ENCODE results near the gene TYSND1. TPM values are rescaled to one million over a fixed set of nuclear protein-coding genes. Genes with fewer than 3 reads are reported as not detected.

TYSND1 gene
- total RNA-seq, 1 donor, result 9.7 TPM

GRCh38 chr10:70093335-70093944, 53.1 kb downstream of the TYSND1 start:
- DNase-seq (ENCODE audit: low read depth), result no peak
- no peak overlapping the region for H3K4me3 ChIP-seq (ENCODE audit: low read depth, low read length)
- TF ChIP-seq CTCF (IDR thresholded peaks at IDR 0.05; ENCODE audit: insufficient read depth, low read length), result no peak

- no peak for TF ChIP-seq CTCF (IDR thresholded peaks at IDR 0.05; ENCODE audit: insufficient read depth, low read length)
- no peak for DNase-seq (ENCODE audit: low read depth)
Measured at GRCh38 chr10:70092389-70092718, 54.1 kb downstream of the TYSND1 start.

GRCh38 chr10:70090951-70091350, 55.5 kb downstream of the TYSND1 start:
- no peak overlapping the region for H3K4me3 ChIP-seq (ENCODE audit: low read depth, low read length)
- DNase-seq (ENCODE audit: low read depth), result no peak
- TF ChIP-seq CTCF (IDR thresholded peaks at IDR 0.05; ENCODE audit: insufficient read depth, low read length), result no peak

More at GRCh38 chr10:70092389-70092718, 54.1 kb downstream of the TYSND1 start:
- H3K4me3 ChIP-seq (ENCODE audit: low read depth, low read length), result no peak overlapping the region

GRCh38 chr10:70090013-70090412, 56.5 kb downstream of the TYSND1 start:
- no peak overlapping the region for H3K4me3 ChIP-seq (ENCODE audit: low read depth, low read length)
- TF ChIP-seq CTCF (IDR thresholded peaks at IDR 0.05; ENCODE audit: insufficient read depth, low read length), result no peak
- DNase-seq (ENCODE audit: low read depth), result no peak

GRCh38 chr10:70088308-70088698, 58.2 kb downstream of the TYSND1 start:
- no peak for DNase-seq (ENCODE audit: low read depth)

More at GRCh38 chr10:70088308-70088698, 58.2 kb downstream of the TYSND1 start:
- no peak overlapping the region for H3K4me3 ChIP-seq (ENCODE audit: low read depth, low read length)
- no peak for TF ChIP-seq CTCF (IDR thresholded peaks at IDR 0.05; ENCODE audit: insufficient read depth, low read length)

Other genes starting within 250 kb of the TYSND1 start
- 10.0 and 12.2 TPM in 2 replicates for gene MACROH2A2, start 93.9 kb downstream of the TYSND1 start, total RNA-seq (ENCODE audit: low replicate concordance)
- 2.5 and 7.3 TPM in 2 replicates for gene AIFM2, start 13.9 kb downstream of the TYSND1 start, total RNA-seq (ENCODE audit: low replicate concordance)
- 145 and 209 TPM in 2 replicates for gene SAR1A, start 23.8 kb upstream of the TYSND1 start, total RNA-seq (ENCODE audit: low replicate concordance)
- 197 and 394 TPM in 2 replicates for gene PPA1, start 86.7 kb upstream of the TYSND1 start, total RNA-seq (ENCODE audit: low replicate concordance)
- not detected in 2 replicates for gene NPFFR1, start 137.3 kb upstream of the TYSND1 start, total RNA-seq (ENCODE audit: low replicate concordance)
- gene LRRC20, start 235.9 kb upstream of the TYSND1 start, total RNA-seq (ENCODE audit: low replicate concordance), result 3.7 and 8.6 TPM in 2 replicates

Measured in fibroblast of the aortic adventitia (primary cell).